Upper lobe of left lung (tissue), 4 donors: ENCODE data around the gene DZIP1.

Experiments
- POLR2A ChIP-seq, 4 donors: fragments of 450-650 bp; IDR thresholded peaks; one replicate each; pipeline ENCODE4 v1.5.1; 2016 to 2017; ENCODE audit warnings: antibody characterized with exemption in 4 of 4, mild to moderate bottlenecking in 2 of 4
- POLR2AphosphoS5 ChIP-seq, 2 donors: sonication (generic); formaldehyde crosslinking; IDR thresholded peaks; one replicate each; pipeline ENCODE4 v1.5.1; 2017; ENCODE audit warnings: antibody characterized with exemption in 2 of 2
- TF ChIP-seq, protein P1 (sequence below), 6 experiments: fragments of 450-650 bp in 4 of 6; fragments of 200-600 bp in 2 of 6; sonication (generic) in 2 of 6; IDR thresholded peaks; one replicate each; pipeline ENCODE4 v1.5.1; 2016 to 2019; ENCODE audit warnings: antibody characterized with exemption in 6 of 6

GRCh38 chr13:95629071-95629470, 15.4 kb downstream of the DZIP1 start:
- TF ChIP-seq, protein P1, sequence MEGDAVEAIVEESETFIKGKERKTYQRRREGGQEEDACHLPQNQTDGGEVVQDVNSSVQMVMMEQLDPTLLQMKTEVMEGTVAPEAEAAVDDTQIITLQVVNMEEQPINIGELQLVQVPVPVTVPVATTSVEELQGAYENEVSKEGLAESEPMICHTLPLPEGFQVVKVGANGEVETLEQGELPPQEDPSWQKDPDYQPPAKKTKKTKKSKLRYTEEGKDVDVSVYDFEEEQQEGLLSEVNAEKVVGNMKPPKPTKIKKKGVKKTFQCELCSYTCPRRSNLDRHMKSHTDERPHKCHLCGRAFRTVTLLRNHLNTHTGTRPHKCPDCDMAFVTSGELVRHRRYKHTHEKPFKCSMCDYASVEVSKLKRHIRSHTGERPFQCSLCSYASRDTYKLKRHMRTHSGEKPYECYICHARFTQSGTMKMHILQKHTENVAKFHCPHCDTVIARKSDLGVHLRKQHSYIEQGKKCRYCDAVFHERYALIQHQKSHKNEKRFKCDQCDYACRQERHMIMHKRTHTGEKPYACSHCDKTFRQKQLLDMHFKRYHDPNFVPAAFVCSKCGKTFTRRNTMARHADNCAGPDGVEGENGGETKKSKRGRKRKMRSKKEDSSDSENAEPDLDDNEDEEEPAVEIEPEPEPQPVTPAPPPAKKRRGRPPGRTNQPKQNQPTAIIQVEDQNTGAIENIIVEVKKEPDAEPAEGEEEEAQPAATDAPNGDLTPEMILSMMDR (IDR thresholded peaks at IDR 0.05): no peak
- TF ChIP-seq POLR2AphosphoS5 (IDR thresholded peaks at IDR 0.05): no peak
- TF ChIP-seq POLR2A (IDR thresholded peaks at IDR 0.05): no peak
